ENCODE data around the gene CYTH3.

CYTH3 gene

GRCh38 chr7:6259257-6259656, 13.2 kb downstream of the CYTH3 start:
- H3K4me1 ChIP-seq (ENCODE audit: control insufficient read depth, insufficient read depth, low read length, poor library complexity, severe bottlenecking): peaks cover 21% of the 10 kb centered on the region
- no peak for DNase-seq
- H3K4me3 ChIP-seq (ENCODE audit: insufficient read depth, low read depth, low read length, poor library complexity, severe bottlenecking): no peak overlapping the region
- H3K27ac ChIP-seq (ENCODE audit: insufficient read depth, low read length, poor library complexity, severe bottlenecking): peak overlapping the region; percentile 28
- H3K9me3 ChIP-seq (ENCODE audit: control insufficient read depth, low read length): no peaks in the 10 kb centered on the region
- H3K36me3 ChIP-seq (ENCODE audit: control insufficient read depth, insufficient read depth, low read length): no peaks in the 10 kb centered on the region
- no peaks in the 10 kb centered on the region for H3K27me3 ChIP-seq (replicated peaks; ENCODE audit: control insufficient read depth, insufficient read depth, low read length, poor library complexity, severe bottlenecking)

GRCh38 chr7:6258440-6259182, 13.8 kb downstream of the CYTH3 start:
- Histone ChIP-seq H3K4me3 (ENCODE audit: insufficient read depth, low read depth, low read length, poor library complexity, severe bottlenecking) (no peak overlapping the region), H3K4me1 (ENCODE audit: control insufficient read depth, insufficient read depth, low read length, poor library complexity, severe bottlenecking) (peaks cover 21% of the 10 kb centered on the region), H3K9me3 (ENCODE audit: control insufficient read depth, low read length) (no peaks in the 10 kb centered on the region), H3K27me3 (replicated peaks; ENCODE audit: control insufficient read depth, insufficient read depth, low read length, poor library complexity, severe bottlenecking) (no peaks in the 10 kb centered on the region), H3K27ac (ENCODE audit: insufficient read depth, low read length, poor library complexity, severe bottlenecking) (peak overlapping the region; percentile 28), H3K36me3 (ENCODE audit: control insufficient read depth, insufficient read depth, low read length) (no peaks in the 10 kb centered on the region)
- no peak for DNase-seq

DNA sequence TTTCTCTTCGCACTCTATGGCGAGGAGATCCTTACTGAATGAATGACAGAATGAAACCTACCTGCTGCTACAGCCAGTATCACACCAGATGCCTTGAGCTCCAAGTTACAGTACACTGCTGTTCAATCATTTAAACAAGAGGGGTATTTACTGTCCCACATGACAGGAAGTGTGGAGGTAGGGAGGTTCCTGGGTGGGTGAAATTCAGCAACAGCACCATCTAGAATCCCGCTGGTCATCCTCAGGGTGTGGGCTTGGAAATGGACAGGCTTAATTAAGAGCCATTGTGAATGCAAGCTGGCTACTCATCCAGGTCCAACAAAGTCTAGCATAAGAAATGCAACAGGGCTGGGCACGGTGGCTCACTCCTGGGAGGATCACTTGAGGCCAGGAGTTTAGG, 14.7 kb downstream of the CYTH3 start:
- DNase-seq: no peak
- H3K4me1 ChIP-seq (ENCODE audit: control insufficient read depth, insufficient read depth, low read length, poor library complexity, severe bottlenecking): peaks cover 21% of the 10 kb centered on the region
- no peaks in the 10 kb centered on the region for H3K27me3 ChIP-seq (replicated peaks; ENCODE audit: control insufficient read depth, insufficient read depth, low read length, poor library complexity, severe bottlenecking)
- H3K27ac ChIP-seq (ENCODE audit: insufficient read depth, low read length, poor library complexity, severe bottlenecking): no peak overlapping the region
- H3K4me3 ChIP-seq (ENCODE audit: insufficient read depth, low read depth, low read length, poor library complexity, severe bottlenecking): no peak overlapping the region
- no peaks in the 10 kb centered on the region for H3K9me3 ChIP-seq (ENCODE audit: control insufficient read depth, low read length)
- no peaks in the 10 kb centered on the region for H3K36me3 ChIP-seq (ENCODE audit: control insufficient read depth, insufficient read depth, low read length)

GRCh38 chr7:6256677-6257535, 15.5 kb downstream of the CYTH3 start:
- no peak for DNase-seq
- Histone ChIP-seq H3K4me3 (ENCODE audit: insufficient read depth, low read depth, low read length, poor library complexity, severe bottlenecking) (no peak overlapping the region), H3K4me1 (ENCODE audit: control insufficient read depth, insufficient read depth, low read length, poor library complexity, severe bottlenecking) (peaks cover 16% of the 10 kb centered on the region)

GRCh38 chr7:6256109-6256483, 16.3 kb downstream of the CYTH3 start:
- Histone ChIP-seq H3K27me3 (replicated peaks; ENCODE audit: control insufficient read depth, insufficient read depth, low read length, poor library complexity, severe bottlenecking) (no peaks in the 10 kb centered on the region), H3K4me1 (ENCODE audit: control insufficient read depth, insufficient read depth, low read length, poor library complexity, severe bottlenecking) (peaks cover 16% of the 10 kb centered on the region), H3K36me3 (ENCODE audit: control insufficient read depth, insufficient read depth, low read length) (no peaks in the 10 kb centered on the region), H3K9me3 (ENCODE audit: control insufficient read depth, low read length) (no peaks in the 10 kb centered on the region), H3K27ac (ENCODE audit: insufficient read depth, low read length, poor library complexity, severe bottlenecking) (no peak overlapping the region), H3K4me3 (ENCODE audit: insufficient read depth, low read depth, low read length, poor library complexity, severe bottlenecking) (no peak overlapping the region)
- no peak for DNase-seq

More at GRCh38 chr7:6256677-6257535, 15.5 kb downstream of the CYTH3 start:
- H3K36me3 ChIP-seq (ENCODE audit: control insufficient read depth, insufficient read depth, low read length): no peaks in the 10 kb centered on the region
- H3K9me3 ChIP-seq (ENCODE audit: control insufficient read depth, low read length): no peaks in the 10 kb centered on the region
- no peak overlapping the region for H3K27ac ChIP-seq (ENCODE audit: insufficient read depth, low read length, poor library complexity, severe bottlenecking)
- H3K27me3 ChIP-seq (replicated peaks; ENCODE audit: control insufficient read depth, insufficient read depth, low read length, poor library complexity, severe bottlenecking): no peaks in the 10 kb centered on the region

DNA sequence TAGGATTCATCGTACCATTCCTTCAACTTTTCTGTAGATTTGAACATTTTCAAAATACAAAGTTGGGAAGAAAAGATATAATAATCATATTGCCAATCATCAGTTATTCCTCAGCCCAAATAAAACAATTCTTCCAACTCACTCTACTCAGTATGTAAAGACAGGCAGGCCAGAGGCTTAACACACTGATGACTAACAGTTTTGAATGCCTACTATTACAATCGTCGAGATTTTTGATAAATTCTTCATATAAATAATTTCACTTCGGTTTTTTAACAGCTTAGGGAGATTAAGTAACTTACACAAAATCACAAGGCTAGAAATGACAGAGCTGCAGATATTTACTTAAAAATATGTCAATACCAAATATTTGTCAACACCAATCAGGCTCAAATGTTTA, 17.6 kb downstream of the CYTH3 start:
- no peak overlapping the region for H3K27ac ChIP-seq (ENCODE audit: insufficient read depth, low read length, poor library complexity, severe bottlenecking)
- no peak overlapping the region for H3K4me3 ChIP-seq (ENCODE audit: insufficient read depth, low read depth, low read length, poor library complexity, severe bottlenecking)
- H3K9me3 ChIP-seq (ENCODE audit: control insufficient read depth, low read length): no peaks in the 10 kb centered on the region
- no peaks in the 10 kb centered on the region for H3K36me3 ChIP-seq (ENCODE audit: control insufficient read depth, insufficient read depth, low read length)
- H3K27me3 ChIP-seq (replicated peaks; ENCODE audit: control insufficient read depth, insufficient read depth, low read length, poor library complexity, severe bottlenecking): no peaks in the 10 kb centered on the region
- peaks cover 16% of the 10 kb centered on the region for H3K4me1 ChIP-seq (ENCODE audit: control insufficient read depth, insufficient read depth, low read length, poor library complexity, severe bottlenecking)
- no peak for DNase-seq

DNA sequence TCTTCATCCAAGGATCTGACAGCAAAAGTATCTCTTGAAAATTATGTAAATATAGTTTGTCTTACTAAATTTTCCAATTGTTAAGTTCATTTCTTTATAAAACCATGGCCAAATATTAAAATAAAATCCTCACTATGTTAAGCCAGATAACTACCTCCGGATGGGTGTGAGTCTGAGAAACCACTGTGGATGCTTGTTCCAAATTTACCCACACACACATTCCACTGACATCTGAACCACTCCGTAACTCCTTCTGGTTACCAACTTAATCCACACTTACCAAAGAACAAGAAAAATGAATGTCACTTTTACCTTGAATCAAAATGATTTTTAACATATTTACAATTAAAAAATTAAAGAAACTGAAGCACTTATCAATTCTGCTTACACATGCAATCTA, 19.7 kb downstream of the CYTH3 start:
- Histone ChIP-seq H3K4me1 (ENCODE audit: control insufficient read depth, insufficient read depth, low read length, poor library complexity, severe bottlenecking) (peaks cover 6% of the 10 kb centered on the region), H3K36me3 (ENCODE audit: control insufficient read depth, insufficient read depth, low read length) (no peaks in the 10 kb centered on the region), H3K27ac (ENCODE audit: insufficient read depth, low read length, poor library complexity, severe bottlenecking) (no peak overlapping the region), H3K4me3 (ENCODE audit: insufficient read depth, low read depth, low read length, poor library complexity, severe bottlenecking) (no peak overlapping the region), H3K9me3 (ENCODE audit: control insufficient read depth, low read length) (no peaks in the 10 kb centered on the region), H3K27me3 (replicated peaks; ENCODE audit: control insufficient read depth, insufficient read depth, low read length, poor library complexity, severe bottlenecking) (no peaks in the 10 kb centered on the region)
- no peak for DNase-seq

DNA sequence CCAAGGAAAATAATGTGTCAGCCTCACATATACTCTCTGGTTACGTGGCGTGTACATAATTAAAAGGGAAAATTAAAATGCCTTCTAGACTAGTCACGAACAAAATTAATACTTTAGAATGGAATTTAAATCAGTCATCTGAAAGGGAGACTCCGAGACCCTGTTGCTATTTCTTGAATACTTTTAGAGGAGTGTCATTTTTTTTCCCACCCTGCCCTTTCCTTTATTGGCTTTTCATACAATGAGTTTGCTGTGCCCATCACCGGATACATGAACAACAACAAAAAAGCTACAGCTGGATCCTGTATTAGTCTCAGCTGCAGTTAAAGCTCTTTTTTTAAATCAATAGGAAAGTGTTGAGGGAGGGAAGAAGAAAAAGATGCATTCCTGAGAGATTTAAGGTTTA, 20.1 kb downstream of the CYTH3 start:
- Histone ChIP-seq H3K27me3 (replicated peaks; ENCODE audit: control insufficient read depth, insufficient read depth, low read length, poor library complexity, severe bottlenecking) (no peaks in the 10 kb centered on the region), H3K27ac (ENCODE audit: insufficient read depth, low read length, poor library complexity, severe bottlenecking) (no peak overlapping the region), H3K4me1 (ENCODE audit: control insufficient read depth, insufficient read depth, low read length, poor library complexity, severe bottlenecking) (peaks cover 3% of the 10 kb centered on the region), H3K9me3 (ENCODE audit: control insufficient read depth, low read length) (no peaks in the 10 kb centered on the region), H3K4me3 (ENCODE audit: insufficient read depth, low read depth, low read length, poor library complexity, severe bottlenecking) (no peak overlapping the region), H3K36me3 (ENCODE audit: control insufficient read depth, insufficient read depth, low read length) (no peaks in the 10 kb centered on the region)
- DNase-seq: no peak

GRCh38 chr7:6251653-6252052, 20.8 kb downstream of the CYTH3 start:
- Histone ChIP-seq H3K9me3 (ENCODE audit: control insufficient read depth, low read length) (no peaks in the 10 kb centered on the region), H3K27ac (ENCODE audit: insufficient read depth, low read length, poor library complexity, severe bottlenecking) (no peak overlapping the region), H3K4me3 (ENCODE audit: insufficient read depth, low read depth, low read length, poor library complexity, severe bottlenecking) (no peak overlapping the region), H3K4me1 (ENCODE audit: control insufficient read depth, insufficient read depth, low read length, poor library complexity, severe bottlenecking) (peaks cover 3% of the 10 kb centered on the region), H3K36me3 (ENCODE audit: control insufficient read depth, insufficient read depth, low read length) (no peaks in the 10 kb centered on the region), H3K27me3 (replicated peaks; ENCODE audit: control insufficient read depth, insufficient read depth, low read length, poor library complexity, severe bottlenecking) (no peaks in the 10 kb centered on the region)
- no peak for DNase-seq

DNA sequence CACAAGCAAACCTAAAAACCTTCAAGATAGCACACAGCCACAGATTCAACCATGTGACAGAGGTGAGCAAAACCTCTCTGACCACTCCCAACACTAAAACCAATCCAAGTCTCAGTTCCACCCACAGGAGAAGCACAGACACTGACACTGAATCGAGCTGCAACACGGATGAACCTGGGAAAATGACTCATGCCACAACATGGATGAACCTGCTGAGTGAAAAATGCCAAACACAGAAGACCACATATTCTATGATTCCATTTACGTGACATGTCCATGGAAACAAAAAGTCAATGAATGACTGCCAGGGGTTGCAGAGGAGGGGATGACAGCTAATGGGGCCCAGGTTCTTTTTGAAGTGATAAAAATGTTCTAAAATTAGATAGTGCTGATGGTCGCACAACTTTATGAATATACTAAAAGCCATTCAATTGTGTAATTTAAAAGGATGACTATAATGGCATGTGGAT, 22.0 kb downstream of the CYTH3 start:
- Histone ChIP-seq H3K4me3 (ENCODE audit: insufficient read depth, low read depth, low read length, poor library complexity, severe bottlenecking) (no peak overlapping the region), H3K27me3 (replicated peaks; ENCODE audit: control insufficient read depth, insufficient read depth, low read length, poor library complexity, severe bottlenecking) (no peaks in the 10 kb centered on the region), H3K4me1 (ENCODE audit: control insufficient read depth, insufficient read depth, low read length, poor library complexity, severe bottlenecking) (no peaks in the 10 kb centered on the region), H3K36me3 (ENCODE audit: control insufficient read depth, insufficient read depth, low read length) (no peaks in the 10 kb centered on the region), H3K27ac (ENCODE audit: insufficient read depth, low read length, poor library complexity, severe bottlenecking) (no peak overlapping the region), H3K9me3 (ENCODE audit: control insufficient read depth, low read length) (no peaks in the 10 kb centered on the region)
- DNase-seq: no peak

All from effector memory CD4-positive, alpha-beta T cell (primary cell).